Caco-2 (cell line): Measurements from ENCODE around the gene ZNF813. TPM values are rescaled to one million over a fixed set of nuclear protein-coding genes. Genes with fewer than 3 reads are reported as not detected.

Experiments
- BruUV-seq: library from RNA; stranded (reverse); fragments of 400-500 nt; replicated peaks from 2 replicates; lab custom pipeline; 2021; lab: Mats Ljungman, UMichigan
- CTCF ChIA-PET: fragments of 300-600 bp; sonication (Branson Sonifier 250); formaldehyde crosslinking; loops from one replicate; lab custom pipeline; 2022; ENCODE audit warnings: antibody characterized with exemption; lab: Charles Lee
- POLR2A ChIA-PET: fragments of 300-600 bp; sonication (Branson Sonifier 250); formaldehyde crosslinking; loops from one replicate; lab custom pipeline; 2022; ENCODE audit warnings: antibody characterized with exemption; lab: Charles Lee
- DNase-seq, 2 experiments: peaks; one replicate each; pipeline versions ENCODE4 v3.0.0 to v3.0.0-alpha.2; 2020 to 2022
- H3K27me3 ChIP-seq: replicated peaks from 2 replicates; pipeline ENCODE4 v1.6.0; 2011; ENCODE audit warnings: low read length; ENCODE audit not compliant: control insufficient read depth, insufficient read depth
- H3K36me3 ChIP-seq: 2 replicates; pipeline ENCODE4 v1.5.1; 2011; ENCODE audit warnings: low read length; ENCODE audit not compliant: control insufficient read depth, insufficient read depth
- H3K4me1 ChIP-seq: fragments of 250-450 bp; sonication (Bioruptor Pico); 2 replicates; pipeline ENCODE4 v1.5.1; 2020; ENCODE audit warnings: mild to moderate bottlenecking
- H3K4me3 ChIP-seq: 2 replicates; pipeline ENCODE4 v1.5.1; 2011; ENCODE audit warnings: low read depth, mild to moderate bottlenecking, control low read depth, low read length
- H3K9me3 ChIP-seq: fragments of 250-450 bp; sonication (Bioruptor Pico); 2 replicates; pipeline ENCODE4 v1.5.1; 2020; ENCODE audit warnings: mild to moderate bottlenecking, moderate library complexity
- H3K27ac Mint-ChIP-seq: one replicate; pipeline ENCODE4 v1.8.0; 2022; ENCODE audit warnings: mixed read lengths; ENCODE audit not compliant: unreplicated experiment
- H3K27me3 Mint-ChIP-seq: one replicate; pipeline ENCODE4 v1.8.0; 2022; ENCODE audit warnings: mixed read lengths; ENCODE audit not compliant: insufficient read depth, unreplicated experiment
- H3K36me3 Mint-ChIP-seq: one replicate; pipeline ENCODE4 v1.8.0; 2022; ENCODE audit warnings: mild to moderate bottlenecking, mixed read lengths; ENCODE audit not compliant: insufficient read depth, unreplicated experiment
- H3K4me1 Mint-ChIP-seq: one replicate; pipeline ENCODE4 v1.8.0; 2022; ENCODE audit warnings: low read depth, mixed read lengths; ENCODE audit not compliant: unreplicated experiment
- H3K4me3 Mint-ChIP-seq: one replicate; pipeline ENCODE4 v1.8.0; 2022; ENCODE audit warnings: mild to moderate bottlenecking, moderate library complexity, mixed read lengths; ENCODE audit not compliant: unreplicated experiment
- H3K9me3 Mint-ChIP-seq: one replicate; pipeline ENCODE4 v1.8.0; 2022; ENCODE audit warnings: mixed read lengths; ENCODE audit not compliant: unreplicated experiment
- CTCF ChIP-seq, 2 experiments: fragments of 200-600 bp in 1 of 2; IDR thresholded peaks; 1 replicate in 1 of 2; 2 replicates in 1 of 2; pipeline versions ENCODE4 v1.5.1 to v1.8.0; 2011 to 2022; ENCODE audit warnings: antibody characterized with exemption in 1 of 2, control low read depth in 1 of 2, inconsistent platforms in 1 of 2, low read depth in 1 of 2, low read length in 1 of 2, mild to moderate bottlenecking in 1 of 2, moderate library complexity in 1 of 2; ENCODE audit not compliant: insufficient read depth in 1 of 2, severe bottlenecking in 1 of 2, unreplicated experiment in 1 of 2
- intact Hi-C: fragments of 100-400 bp; cut with micrococcal nuclease; formaldehyde crosslinking; loops from one replicate; pipeline ENCODE4 v1.10.0; 2022; ENCODE audit not compliant: unreplicated experiment
- total RNA-seq: library from RNA; stranded (reverse); gene quantifications from 2 replicates; pipeline ENCODE4 v1.2.3, GENCODE V29; 2022

The ZNF813 gene
- total RNA-seq, 1 experiment from 2014 or later, result 7.9 TPM

- Histone ChIP-seq H3K36me3 (no peaks in the 10 kb centered on the region), H3K9me3 (peaks cover 41% of the 10 kb centered on the region), H3K4me3 (no peak overlapping the region), H3K27me3 (no peaks in the 10 kb centered on the region), H3K4me1 (0 out of 2 replicates have a peak, but pooled peaks cover 4% of the 10 kb centered on the region)
- TF ChIP-seq CTCF (IDR thresholded peaks at IDR 0.05; ENCODE audit: insufficient read depth in 1 of 2, low read depth in 1 of 2, low read length in 1 of 2, severe bottlenecking in 1 of 2, unreplicated experiment in 1 of 2), result no peak
- Mint-ChIP-seq H3K9me3 (peaks cover 68% of the 10 kb centered on the region), H3K36me3 (peaks cover 39% of the 10 kb centered on the region), H3K27me3 (no peaks in the 10 kb centered on the region), H3K4me3 (no peak overlapping the region), H3K4me1 (peaks cover 11% of the 10 kb centered on the region), H3K27ac (no peak overlapping the region)
- no TSS peak for BruUV-seq
- ChIA-PET POLR2A (no interaction called here), CTCF (no interaction called here)
- intact Hi-C loops, result no loop called here
- no peak for DNase-seq
These were observed 5.7 kb upstream of the ZNF813 start for GRCh38 chr19:53461866-53462265.

GRCh38 chr19:53462861-53463260, 4.7 kb upstream of the ZNF813 start:
- Mint-ChIP-seq H3K4me1 (peaks cover 11% of the 10 kb centered on the region), H3K36me3 (peaks cover 32% of the 10 kb centered on the region), H3K27me3 (no peaks in the 10 kb centered on the region), H3K9me3 (peaks cover 63% of the 10 kb centered on the region), H3K4me3 (no peak overlapping the region), H3K27ac (peak overlapping the region; percentile 64)
- POLR2A ChIA-PET, result interaction anchor here (0.6 kb wide), 1 partner anchor 9 kb away, joined by 3 read pairs; no protein-coding TSS in a partner anchor
- intact Hi-C loops, result no loop called here
- H3K27me3 ChIP-seq, result no peaks in the 10 kb centered on the region
- no TSS peak for BruUV-seq
- CTCF ChIA-PET, result no interaction called here
- H3K36me3 ChIP-seq, result no peaks in the 10 kb centered on the region
- H3K9me3 ChIP-seq, result peaks cover 34% of the 10 kb centered on the region
- no peak for TF ChIP-seq CTCF (IDR thresholded peaks at IDR 0.05; ENCODE audit: insufficient read depth in 1 of 2, low read depth in 1 of 2, low read length in 1 of 2, severe bottlenecking in 1 of 2, unreplicated experiment in 1 of 2)
- no peak for DNase-seq
- 0 out of 2 replicates have a peak, but pooled peaks cover 4% of the 10 kb centered on the region for H3K4me1 ChIP-seq
- no peak overlapping the region for H3K4me3 ChIP-seq

- Mint-ChIP-seq H3K36me3 (peaks cover 30% of the 10 kb centered on the region), H3K4me1 (peaks cover 14% of the 10 kb centered on the region), H3K4me3 (no peak overlapping the region), H3K27me3 (no peaks in the 10 kb centered on the region), H3K27ac (peak overlapping the region; percentile 64), H3K9me3 (peaks cover 61% of the 10 kb centered on the region)
- Histone ChIP-seq H3K27me3 (no peaks in the 10 kb centered on the region), H3K9me3 (peaks cover 34% of the 10 kb centered on the region), H3K36me3 (no peaks in the 10 kb centered on the region), H3K4me1 (0 out of 2 replicates have a peak, but pooled peaks cover 4% of the 10 kb centered on the region), H3K4me3 (no peak overlapping the region)
- no TSS peak for BruUV-seq
- intact Hi-C loops, result no loop called here
- ChIA-PET CTCF (no interaction called here), POLR2A (interaction anchor here (0.6 kb wide), 1 partner anchor 9 kb away, joined by 3 read pairs; no protein-coding TSS in a partner anchor)
- DNase-seq, result peak in 1 of 2 experiments; percentile 48
- no peak for TF ChIP-seq CTCF (IDR thresholded peaks at IDR 0.05; ENCODE audit: insufficient read depth in 1 of 2, low read depth in 1 of 2, low read length in 1 of 2, severe bottlenecking in 1 of 2, unreplicated experiment in 1 of 2)
These were observed 4.3 kb upstream of the ZNF813 start for GRCh38 chr19:53463263-53463662.
